GM13976 (cell line): ENCODE data around the gene CYP4F3.
A peak's percentile ranks its signal among the peaks of the same experiment; 100 is the strongest.

ENCODE experiments used
- DNase-seq: peaks from one replicate; pipeline ENCODE4 v3.0.0; 2012; ENCODE audit warnings: low spot score
- CTCF ChIP-seq: IDR thresholded peaks from 2 replicates; pipeline ENCODE4 v1.5.1; 2012; ENCODE audit warnings: borderline replicate concordance, mild to moderate bottlenecking; ENCODE audit not compliant: insufficient read depth; ENCODE audit errors: extremely low read depth, missing control alignments, control extremely low read depth
- in situ Hi-C: fragments of 300-500 bp; cut with MboI; formaldehyde crosslinking; loops from one replicate; pipeline ENCODE4 v1.12.0; 2022; ENCODE audit warnings: low sequenced_read_pairs, mixed read lengths, inconsistent platforms; ENCODE audit not compliant: unreplicated experiment

Gene CYP4F3

DNA sequence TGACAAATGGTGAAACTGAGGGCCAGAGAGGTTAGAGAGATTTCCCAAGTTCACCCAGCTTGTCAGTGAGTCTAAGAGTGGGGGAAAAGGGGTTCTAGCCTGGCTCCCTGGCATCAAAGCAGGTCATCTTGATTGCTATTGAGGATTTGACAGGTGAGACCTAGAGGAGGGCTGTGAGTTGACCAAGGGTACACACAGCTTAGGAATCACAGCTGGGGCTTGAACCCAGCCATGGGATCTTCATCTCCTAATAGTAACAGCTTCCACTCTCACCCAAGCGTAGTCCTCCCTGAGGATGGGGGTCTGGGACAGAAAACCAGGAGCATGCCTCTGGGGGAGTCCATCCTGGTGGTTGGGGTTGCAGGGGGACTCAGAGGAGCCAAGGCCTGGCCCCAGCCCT, 18.9 kb upstream of the CYP4F3 start:
- no peak for TF ChIP-seq CTCF
- in situ Hi-C loops = no loop called here
- DNase-seq = no peak

DNA sequence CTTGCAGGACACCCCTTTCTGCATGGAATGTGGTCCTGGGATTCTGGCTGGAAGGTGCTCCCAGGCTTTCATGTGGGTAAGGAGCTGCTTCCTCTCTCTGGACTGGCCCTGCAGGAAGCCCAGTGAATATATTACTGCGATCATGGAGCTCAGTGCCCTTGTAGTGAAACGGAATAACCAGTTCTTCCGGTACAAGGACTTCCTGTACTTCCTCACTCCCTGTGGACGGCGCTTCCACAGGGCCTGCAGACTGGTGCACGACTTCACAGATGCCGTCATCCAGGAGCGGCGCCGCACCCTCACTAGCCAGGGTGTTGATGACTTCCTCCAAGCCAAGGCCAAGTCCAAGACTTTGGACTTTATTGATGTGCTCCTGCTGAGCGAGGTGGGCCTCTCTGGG, 17.7 kb upstream of the CYP4F3 start:
- DNase-seq = no peak
- in situ Hi-C loops = no loop called here
- TF ChIP-seq CTCF = no peak

GRCh38 chr19:15623711-15624318, 16.9 kb upstream of the CYP4F3 start:
- no peak for TF ChIP-seq CTCF
- in situ Hi-C loops = no loop called here
- DNase-seq = no peak

DNA sequence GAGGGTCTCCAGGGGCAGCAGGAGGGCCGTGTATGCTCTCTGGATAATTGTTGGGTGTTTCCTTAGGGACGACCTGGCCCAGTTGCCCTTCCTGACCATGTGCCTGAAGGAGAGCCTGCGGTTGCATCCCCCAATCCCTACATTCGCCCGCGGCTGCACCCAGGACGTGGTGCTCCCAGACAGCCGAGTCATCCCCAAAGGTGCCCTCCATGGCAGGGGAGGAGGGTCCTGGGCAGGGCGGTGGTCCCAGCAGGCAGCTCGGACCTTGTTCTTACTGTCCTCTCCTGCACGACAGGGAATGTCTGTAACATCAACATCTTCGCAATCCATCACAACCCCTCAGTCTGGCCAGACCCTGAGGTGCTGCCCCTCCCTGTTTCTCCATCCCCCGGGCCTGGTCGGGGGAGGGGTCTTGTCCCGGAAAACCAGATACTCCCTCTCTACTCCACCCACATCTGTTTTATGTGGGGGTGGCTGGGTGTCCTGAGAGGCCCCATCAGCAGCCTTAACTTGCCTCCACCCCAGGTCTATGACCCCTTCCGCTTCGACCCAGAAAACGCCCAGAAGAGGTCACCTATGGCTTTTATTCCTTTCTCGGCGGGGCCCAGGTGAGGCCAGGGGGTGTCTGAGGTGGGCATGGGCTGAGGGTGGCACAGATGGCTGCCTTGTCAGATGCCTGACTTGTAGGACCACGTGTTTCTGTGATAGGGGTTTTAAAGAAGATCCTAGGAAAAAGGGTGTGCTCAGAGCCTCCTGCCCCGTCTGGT, 12.3 kb upstream of the CYP4F3 start:
- TF ChIP-seq CTCF = no peak
- no peak for DNase-seq
- in situ Hi-C loops = loop anchor here (25.0 kb wide), 3 partner anchors 409 to 759 kb away; partner anchors contain the start of genes AP1M1 and FAM32A

DNA sequence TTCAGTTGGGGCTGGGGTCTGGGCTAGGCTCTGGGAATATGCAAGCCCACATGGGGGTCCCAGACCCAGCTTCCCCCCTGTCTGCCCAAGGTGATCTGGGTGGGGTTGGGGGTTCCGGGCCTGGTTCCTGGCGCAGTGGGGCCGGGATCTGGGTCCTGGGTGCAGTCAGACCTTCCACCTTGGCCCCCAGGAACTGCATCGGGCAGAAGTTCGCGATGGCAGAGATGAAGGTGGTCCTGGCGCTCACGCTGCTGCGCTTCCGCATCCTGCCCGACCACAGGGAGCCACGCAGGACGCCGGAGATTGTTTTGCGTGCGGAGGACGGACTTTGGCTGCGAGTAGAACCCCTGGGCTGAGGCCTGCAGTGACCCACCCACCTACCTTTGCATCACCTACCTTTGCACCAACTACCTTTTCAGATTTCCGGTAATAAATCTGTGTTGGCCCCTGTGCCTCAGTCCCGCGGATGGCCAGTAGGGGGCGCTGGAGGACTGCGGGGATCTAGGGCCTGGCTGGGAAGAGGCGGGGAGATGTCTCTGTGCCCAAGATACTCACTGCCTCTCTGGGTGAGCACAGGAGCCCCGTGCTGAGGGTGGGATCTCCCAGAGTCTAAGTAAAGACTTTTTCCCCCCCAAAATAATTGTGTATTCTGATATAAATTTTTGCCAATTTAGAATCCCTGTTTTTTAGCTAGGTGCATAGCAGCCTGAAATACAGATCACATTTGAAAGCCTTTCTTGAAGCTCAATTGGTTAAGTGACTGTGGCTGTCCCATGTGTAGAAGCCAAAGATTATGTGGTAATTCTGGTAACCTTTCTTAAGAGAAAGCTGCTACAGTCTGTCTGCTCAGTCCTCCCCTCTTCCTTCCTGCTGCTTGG, 11.5 kb upstream of the CYP4F3 start:
- in situ Hi-C loops = loop anchor here (25.0 kb wide), 3 partner anchors 408 to 758 kb away; partner anchors contain the start of genes AP1M1 and FAM32A
- peak; percentile 90 for DNase-seq
- TF ChIP-seq CTCF = peak; percentile 94

DNA sequence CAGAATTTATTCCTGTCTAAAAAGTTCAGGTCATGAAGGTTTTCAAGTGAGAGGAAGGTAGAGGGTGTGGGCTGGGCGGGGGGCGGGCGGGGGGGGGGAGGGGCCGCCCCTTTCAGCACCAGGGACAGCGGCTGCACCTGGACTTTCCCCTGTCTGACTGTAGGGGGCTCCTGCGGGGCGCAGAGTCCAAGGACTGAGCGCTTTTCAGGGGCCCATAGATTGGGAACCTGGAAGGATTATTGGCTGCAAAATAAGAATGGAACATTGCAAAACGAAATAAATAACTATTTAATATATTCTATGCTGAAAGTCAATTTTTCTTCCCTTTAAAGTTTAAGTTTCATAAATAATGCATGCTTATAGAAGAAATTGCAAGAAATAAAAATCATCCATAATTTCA, 8.9 kb upstream of the CYP4F3 start:
- peak; percentile 49 for DNase-seq
- peak; percentile 15 for TF ChIP-seq CTCF
- in situ Hi-C loops = loop anchor here (25.0 kb wide), 3 partner anchors 405 to 755 kb away; partner anchors contain the start of genes AP1M1 and FAM32A
